ENCODE data around the gene SLC15A3. TPM values are rescaled to one million over a fixed set of nuclear protein-coding genes. Genes with fewer than 3 reads are reported as not detected.
A peak's percentile ranks its signal among the peaks of the same experiment; 100 is the strongest.
"Not testable (repeated sequence)": the region's sequence is repeated elsewhere in the genome, so short reads cannot be mapped to it uniquely, and the experiment has no call there.

The SLC15A3 gene
- total and polyA plus RNA-seq, 5 donors from 2014 or later: 0.43 to 1.0 TPM; not detected in 3

GRCh38 chr11:60974316-60974715 is 22.3 kb upstream of the SLC15A3 start:
- H3K4me3 Mint-ChIP-seq: peak overlapping the region; percentile 88 to 95 (median 92)
- peaks cover 19% of the 10 kb centered on the region for H3K36me3 ChIP-seq (ENCODE audit: control insufficient read depth, insufficient read depth, low read length)
- peak overlapping the region; percentile 82 for H3K27ac ChIP-seq (ENCODE audit: insufficient read depth, low read length, poor library complexity, severe bottlenecking)
- peak overlapping the region; percentile 91 to 97 (median 95) for H3K27ac Mint-ChIP-seq
- not testable (repeated sequence) for H3K9me3 Mint-ChIP-seq; H3K27me3 ChIP-seq (ENCODE audit: control insufficient read depth, insufficient read depth, low read length); H3K9me3 ChIP-seq (ENCODE audit: control insufficient read depth in 2 of 2, low read length in 2 of 2); ATAC-seq (ENCODE audit: low read depth in 2 of 2)
- peaks cover 10% of the 10 kb centered on the region for H3K27me3 Mint-ChIP-seq
- H3K4me3 ChIP-seq (ENCODE audit: low read depth, low read length): peak overlapping the region; percentile 92
- peak in 1 of 3 donors; percentile 29 for DNase-seq
- H3K36me3 Mint-ChIP-seq: peaks cover 30% of the 10 kb centered on the region
- peaks cover 85% of the 10 kb centered on the region for H3K4me1 ChIP-seq (ENCODE audit: control insufficient read depth, insufficient read depth, low read length, poor library complexity, severe bottlenecking)
- H3K4me1 Mint-ChIP-seq: peaks cover 27 to 69% (median 52%) of the 10 kb centered on the region in 4 donors

- Mint-ChIP-seq H3K27ac (peak overlapping the region; percentile 91 to 97 (median 95)), H3K9me3 (no peaks in the 10 kb centered on the region), H3K4me3 (peak overlapping the region; percentile 88 to 95 (median 92)), H3K4me1 (peaks cover 24 to 63% (median 49%) of the 10 kb centered on the region in 4 donors), H3K27me3 (peaks cover 10% of the 10 kb centered on the region), H3K36me3 (peaks cover 26% of the 10 kb centered on the region)
- peak in 1 of 3 donors; percentile 42 for DNase-seq
- Histone ChIP-seq H3K4me3 (ENCODE audit: low read depth, low read length) (peak overlapping the region; percentile 92), H3K27me3 (ENCODE audit: control insufficient read depth, insufficient read depth, low read length) (no peaks in the 10 kb centered on the region), H3K36me3 (ENCODE audit: control insufficient read depth, insufficient read depth, low read length) (peaks cover 17% of the 10 kb centered on the region), H3K4me1 (ENCODE audit: control insufficient read depth, insufficient read depth, low read length, poor library complexity, severe bottlenecking) (peaks cover 79% of the 10 kb centered on the region), H3K9me3 (ENCODE audit: control insufficient read depth in 2 of 2, low read length in 2 of 2) (no peaks in the 10 kb centered on the region), H3K27ac (ENCODE audit: insufficient read depth, low read length, poor library complexity, severe bottlenecking) (peak overlapping the region; percentile 82)
- no peak for ATAC-seq (ENCODE audit: low read depth in 2 of 2)
Measured at GRCh38 chr11:60973699-60974098, 21.7 kb upstream of the SLC15A3 start.

- Histone ChIP-seq H3K4me3 (ENCODE audit: low read depth, low read length) (peak overlapping the region; percentile 92), H3K9me3 (ENCODE audit: control insufficient read depth in 2 of 2, low read length in 2 of 2) (peaks cover 0 to 4% of the 10 kb centered on the region in 2 experiments), H3K27ac (ENCODE audit: insufficient read depth, low read length, poor library complexity, severe bottlenecking) (peak overlapping the region; percentile 82), H3K4me1 (ENCODE audit: control insufficient read depth, insufficient read depth, low read length, poor library complexity, severe bottlenecking) (peaks cover 66% of the 10 kb centered on the region), H3K27me3 (ENCODE audit: control insufficient read depth, insufficient read depth, low read length) (peaks cover 3% of the 10 kb centered on the region), H3K36me3 (ENCODE audit: control insufficient read depth, insufficient read depth, low read length) (peaks cover 11% of the 10 kb centered on the region)
- Mint-ChIP-seq H3K4me1 (peaks cover 14 to 50% (median 37%) of the 10 kb centered on the region in 4 donors), H3K9me3 (peaks cover 0 to 1% (median 0%) of the 10 kb centered on the region in 7 donors), H3K27ac (peak overlapping the region; percentile 91 to 98 (median 97)), H3K36me3 (peaks cover 16% of the 10 kb centered on the region), H3K4me3 (peak overlapping the region; percentile 88 to 95 (median 92)), H3K27me3 (peaks cover 18% of the 10 kb centered on the region)
- ATAC-seq (ENCODE audit: low read depth in 2 of 2): peak; percentile 22 to 27
- DNase-seq: peak in 2 of 3 donors; percentile 41 to 67
Measured at GRCh38 chr11:60972182-60973030, 20.4 kb upstream of the SLC15A3 start.

GRCh38 chr11:60971520-60971919 is 19.5 kb upstream of the SLC15A3 start, which contains the start of gene CD6:
Gene CD6, plus strand, starts transcription at chr11:60971680. Its CDS starts 186 bp downstream, at chr11:60971866.
- ATAC-seq (ENCODE audit: low read depth in 2 of 2) (peak; percentile 83), DNase-seq (peak; percentile 39 to 88 (median 72))
- Histone ChIP-seq H3K4me3 (ENCODE audit: low read depth, low read length) (peak within 1 kb of the TSS; percentile 92), H3K27ac (ENCODE audit: insufficient read depth, low read length, poor library complexity, severe bottlenecking) (peak within 1 kb of the TSS; percentile 82), H3K4me1 (ENCODE audit: control insufficient read depth, insufficient read depth, low read length, poor library complexity, severe bottlenecking) (peaks cover 57% of the 10 kb centered on the region), H3K27me3 (ENCODE audit: control insufficient read depth, insufficient read depth, low read length) (peaks cover 3% of the 10 kb centered on the region), H3K36me3 (ENCODE audit: control insufficient read depth, insufficient read depth, low read length) (peaks cover 2% of the 10 kb centered on the region), H3K9me3 (ENCODE audit: control insufficient read depth in 2 of 2, low read length in 2 of 2) (peaks cover 0 to 4% of the 10 kb centered on the region in 2 experiments)
- H3K36me3 Mint-ChIP-seq: peaks cover 11% of the 10 kb centered on the region
- H3K27me3 Mint-ChIP-seq: peaks cover 21% of the 10 kb centered on the region
- H3K9me3 Mint-ChIP-seq: peaks cover 0 to 1% (median 0%) of the 10 kb centered on the region in 7 donors
- H3K27ac Mint-ChIP-seq: peak within 1 kb of the TSS; percentile 91 to 98 (median 97)
- peaks cover 10 to 42% (median 32%) of the 10 kb centered on the region in 4 donors for H3K4me1 Mint-ChIP-seq
- peak within 1 kb of the TSS; percentile 88 to 95 (median 92) for H3K4me3 Mint-ChIP-seq

- Histone ChIP-seq H3K4me1 (ENCODE audit: control insufficient read depth, insufficient read depth, low read length, poor library complexity, severe bottlenecking) (peaks cover 52% of the 10 kb centered on the region), H3K27ac (ENCODE audit: insufficient read depth, low read length, poor library complexity, severe bottlenecking) (peak overlapping the region; percentile 82), H3K9me3 (ENCODE audit: control insufficient read depth in 2 of 2, low read length in 2 of 2) (peaks cover 0 to 4% of the 10 kb centered on the region in 2 experiments), H3K36me3 (ENCODE audit: control insufficient read depth, insufficient read depth, low read length) (no peaks in the 10 kb centered on the region), H3K27me3 (ENCODE audit: control insufficient read depth, insufficient read depth, low read length) (peaks cover 3% of the 10 kb centered on the region), H3K4me3 (ENCODE audit: low read depth, low read length) (peak overlapping the region; percentile 92)
- H3K4me1 Mint-ChIP-seq: peaks cover 9 to 37% (median 26%) of the 10 kb centered on the region in 4 donors
- DNase-seq: no peak
- H3K36me3 Mint-ChIP-seq: peaks cover 11% of the 10 kb centered on the region
- peak overlapping the region; percentile 91 to 98 (median 97) for H3K27ac Mint-ChIP-seq
- H3K27me3 Mint-ChIP-seq: peaks cover 21% of the 10 kb centered on the region
- H3K4me3 Mint-ChIP-seq: peak overlapping the region; percentile 88 to 95 (median 92)
- ATAC-seq (ENCODE audit: low read depth in 2 of 2): no peak
- H3K9me3 Mint-ChIP-seq: peaks cover 0 to 1% (median 0%) of the 10 kb centered on the region in 7 donors
Measured at GRCh38 chr11:60970890-60971289, 18.9 kb upstream of the SLC15A3 start.

- DNase-seq (peak; percentile 71 to 80 (median 79)), ATAC-seq (ENCODE audit: low read depth in 2 of 2) (peak; percentile 63 to 68)
- Histone ChIP-seq H3K27ac (ENCODE audit: insufficient read depth, low read length, poor library complexity, severe bottlenecking) (peak overlapping the region; percentile 82), H3K36me3 (ENCODE audit: control insufficient read depth, insufficient read depth, low read length) (no peaks in the 10 kb centered on the region), H3K27me3 (ENCODE audit: control insufficient read depth, insufficient read depth, low read length) (peaks cover 3% of the 10 kb centered on the region), H3K9me3 (ENCODE audit: control insufficient read depth in 2 of 2, low read length in 2 of 2) (peaks cover 0 to 4% of the 10 kb centered on the region in 2 experiments), H3K4me1 (ENCODE audit: control insufficient read depth, insufficient read depth, low read length, poor library complexity, severe bottlenecking) (peaks cover 47% of the 10 kb centered on the region), H3K4me3 (ENCODE audit: low read depth, low read length) (peak overlapping the region; percentile 92)
- H3K27ac Mint-ChIP-seq: peak overlapping the region; percentile 78 to 97 (median 91)
- peaks cover 0 to 1% (median 0%) of the 10 kb centered on the region in 7 donors for H3K9me3 Mint-ChIP-seq
- peak overlapping the region; percentile 71 to 95 (median 92) for H3K4me3 Mint-ChIP-seq
- peaks cover 9 to 34% (median 24%) of the 10 kb centered on the region in 4 donors for H3K4me1 Mint-ChIP-seq
- peaks cover 21% of the 10 kb centered on the region for H3K27me3 Mint-ChIP-seq
- H3K36me3 Mint-ChIP-seq: peaks cover 11% of the 10 kb centered on the region
Measured at GRCh38 chr11:60970369-60970774, 18.4 kb upstream of the SLC15A3 start.

- Histone ChIP-seq H3K36me3 (ENCODE audit: control insufficient read depth, insufficient read depth, low read length) (no peaks in the 10 kb centered on the region), H3K9me3 (ENCODE audit: control insufficient read depth in 2 of 2, low read length in 2 of 2) (peaks cover 0 to 4% of the 10 kb centered on the region in 2 experiments), H3K27me3 (ENCODE audit: control insufficient read depth, insufficient read depth, low read length) (peaks cover 3% of the 10 kb centered on the region), H3K27ac (ENCODE audit: insufficient read depth, low read length, poor library complexity, severe bottlenecking) (no peak overlapping the region), H3K4me3 (ENCODE audit: low read depth, low read length) (no peak overlapping the region), H3K4me1 (ENCODE audit: control insufficient read depth, insufficient read depth, low read length, poor library complexity, severe bottlenecking) (peaks cover 25% of the 10 kb centered on the region)
- Mint-ChIP-seq H3K4me1 (peaks cover 5 to 17% (median 15%) of the 10 kb centered on the region in 4 donors), H3K4me3 (peak overlapping the region in 1 of 4 donors; percentile 51), H3K27ac (no peak overlapping the region), H3K9me3 (peaks cover 0 to 1% (median 0%) of the 10 kb centered on the region in 7 donors), H3K36me3 (no peaks in the 10 kb centered on the region), H3K27me3 (peaks cover 21% of the 10 kb centered on the region)
- no peak for ATAC-seq (ENCODE audit: low read depth in 2 of 2)
- no peak for DNase-seq
Measured at GRCh38 chr11:60968223-60968622, 16.2 kb upstream of the SLC15A3 start.
